Measurements from ENCODE around the gene CEACAM19.
"Not testable (repeated sequence)": the region's sequence is repeated elsewhere in the genome, so short reads cannot be mapped to it uniquely, and the experiment has no call there.

Gene CEACAM19

GRCh38 chr19:44664976-44665375 is 6.3 kb upstream of the CEACAM19 start:
- intact Hi-C loops (cut with DNase I) = no loop called here
- DNase-seq = no peak

- intact Hi-C loops (cut with DNase I) = no loop called here
- DNase-seq = no peak
These were observed 4.3 kb upstream of the CEACAM19 start for GRCh38 chr19:44666852-44667556.

- intact Hi-C loops (cut with DNase I) = no loop called here
- no peak for DNase-seq
These were observed 2.1 kb upstream of the CEACAM19 start for GRCh38 chr19:44668985-44669764.

GRCh38 chr19:44670027-44670426 is 1.3 kb upstream of the CEACAM19 start:
- DNase-seq; intact Hi-C loops (cut with DNase I): not testable (repeated sequence)

GRCh38 chr19:44672226-44672625 is 944 bp downstream of the CEACAM19 start:
- no peak for DNase-seq
- intact Hi-C loops (cut with DNase I) = no loop called here

GRCh38 chr19:44673510-44673909 is 2.2 kb downstream of the CEACAM19 start:
- DNase-seq = no peak
- intact Hi-C loops (cut with DNase I) = no loop called here

GRCh38 chr19:44675521-44675920 is 4.2 kb downstream of the CEACAM19 start:
- DNase-seq = no peak
- intact Hi-C loops (cut with DNase I) = no loop called here

- DNase-seq = no peak
- intact Hi-C loops (cut with DNase I) = no loop called here
These were observed 5.9 kb downstream of the CEACAM19 start for GRCh38 chr19:44677019-44677811.

- no peak for DNase-seq
- intact Hi-C loops (cut with DNase I) = no loop called here
These were observed 9.3 kb downstream of the CEACAM19 start for GRCh38 chr19:44680536-44680935.

- intact Hi-C loops (cut with DNase I) = no loop called here
- no peak for DNase-seq
These were observed 10.9 kb downstream of the CEACAM19 start for GRCh38 chr19:44681992-44682790.

- intact Hi-C loops (cut with DNase I) = no loop called here
- no peak for DNase-seq
These were observed 11.5 kb downstream of the CEACAM19 start for GRCh38 chr19:44682807-44683206.

- no peak for DNase-seq
- intact Hi-C loops (cut with DNase I) = no loop called here
These were observed 12.3 kb downstream of the CEACAM19 start for GRCh38 chr19:44683434-44684210.

- intact Hi-C loops (cut with DNase I); DNase-seq: not testable (repeated sequence)
These were observed 13.1 kb downstream of the CEACAM19 start for GRCh38 chr19:44684396-44684795.

GRCh38 chr19:44684892-44685863 is 13.9 kb downstream of the CEACAM19 start:
- DNase-seq = no peak
- intact Hi-C loops (cut with DNase I) = no loop called here

- DNase-seq = peak in 8 of 42 donors; percentile 9 to 47 (median 18)
- intact Hi-C loops (cut with DNase I) = no loop called here
These were observed 14.6 kb downstream of the CEACAM19 start for GRCh38 chr19:44685877-44686276.

- intact Hi-C loops (cut with DNase I) = no loop called here
- no peak for DNase-seq
These were observed 15.6 kb downstream of the CEACAM19 start for GRCh38 chr19:44686896-44687295.

- DNase-seq = no peak
- intact Hi-C loops (cut with DNase I) = no loop called here
These were observed 16.6 kb downstream of the CEACAM19 start for GRCh38 chr19:44687888-44688287.

All from head of caudate nucleus (tissue), 42 donors.